GM12878 (cell line): ENCODE results near the gene CBFA2T3. TPM values are rescaled to one million over a fixed set of nuclear protein-coding genes. Genes with fewer than 3 reads are reported as not detected.

Experiments
- ATAC-seq: fragments of 200-7000 bp; cut with Tn5 transposase; 3 replicates; pipeline ENCODE4 v1.9.1; 2020; ENCODE audit warnings: mild to moderate bottlenecking, moderate library complexity
- BruUV-seq: library from RNA; stranded (reverse); fragments of 400-500 nt; replicated peaks from 2 replicates; lab custom pipeline; 2021; lab: Mats Ljungman, UMichigan
- CTCF ChIA-PET: fragments of 300-600 bp; sonication (Branson Sonifier 250); formaldehyde crosslinking; extraction: SDS; loops from one replicate; lab custom pipeline; 2021; ENCODE audit warnings: inconsistent platforms; lab: Yijun Ruan, JAX
- POLR2A ChIA-PET: fragments of 350-600 bp; formaldehyde crosslinking; extraction: SDS; loops from one replicate; lab custom pipeline; 2021; ENCODE audit warnings: inconsistent platforms; lab: Charles Lee
- RAD21 ChIA-PET: fragments of 300-600 bp; sonication (Branson Sonifier 250); formaldehyde crosslinking; loops from one replicate; lab custom pipeline; 2023; ENCODE audit warnings: antibody characterized with exemption; ENCODE audit not compliant: unreplicated experiment; lab: Charles Lee
- SMC1A ChIA-PET: fragments of 300-600 bp; sonication (Branson Sonifier 250); formaldehyde crosslinking; loops from one replicate; lab custom pipeline; 2023; ENCODE audit not compliant: unreplicated experiment, uncharacterized antibody; lab: Charles Lee
- DNase-seq: peaks from one replicate; pipeline ENCODE4 v3.0.0-alpha.2; 2011; ENCODE audit warnings: low read depth, low spot score
- FAIRE-seq: peaks from 3 replicates; lab custom pipeline; 2011; peaks lifted over from hg19 to GRCh38; lab: Jason Lieb, UNC
- H2AFZ ChIP-seq: 2 replicates; pipeline ENCODE4 v1.6.0; 2011; ENCODE audit warnings: low read depth, low read length, control low read depth; ENCODE audit not compliant: control insufficient read depth
- H3K27ac ChIP-seq: 2 replicates; pipeline ENCODE4 v1.5.1; 2011; ENCODE audit warnings: control low read depth; ENCODE audit not compliant: control insufficient read depth, insufficient read depth
- H3K27me3 ChIP-seq, 2 experiments: replicated peaks in 1 of 2; 2 replicates each; pipeline versions ENCODE4 v1.6.0 to v1.6.1; 2011; ENCODE audit warnings: low read length in 1 of 2; ENCODE audit not compliant: control insufficient read depth in 2 of 2, insufficient read depth in 2 of 2
- H3K36me3 ChIP-seq, 2 experiments: 2 replicates each; pipeline ENCODE4 v1.5.1; 2011; ENCODE audit warnings: low read length in 1 of 2; ENCODE audit not compliant: control insufficient read depth in 2 of 2, insufficient read depth in 2 of 2
- H3K4me1 ChIP-seq: 2 replicates; pipeline ENCODE4 v1.6.1; 2011; ENCODE audit warnings: mild to moderate bottlenecking, low read length, moderate library complexity, mixed read lengths; ENCODE audit not compliant: control insufficient read depth, insufficient read depth
- H3K4me2 ChIP-seq: 2 replicates; pipeline ENCODE4 v1.6.0; 2011; ENCODE audit warnings: control low read depth; ENCODE audit not compliant: control insufficient read depth, insufficient read depth
- H3K4me3 ChIP-seq: fragments of 200-600 bp; sonication (generic); 2 replicates; pipeline ENCODE4 v1.5.1; 2016
- H3K79me2 ChIP-seq: 2 replicates; pipeline ENCODE4 v1.6.0; 2011; ENCODE audit warnings: low read length; ENCODE audit not compliant: control insufficient read depth, insufficient read depth
- H3K9ac ChIP-seq: 2 replicates; pipeline ENCODE4 v1.8.0; 2011; ENCODE audit warnings: low read length, control low read depth, mixed read lengths; ENCODE audit not compliant: control insufficient read depth, insufficient read depth
- H3K9me3 ChIP-seq: replicated peaks from 3 replicates; pipeline ENCODE4 v1.5.1; 2011; ENCODE audit warnings: mild to moderate bottlenecking, low read length; ENCODE audit not compliant: control insufficient read depth, insufficient read depth
- H4K20me1 ChIP-seq: 2 replicates; pipeline ENCODE4 v1.6.0; 2011; ENCODE audit not compliant: control insufficient read depth, insufficient read depth
- ASH2L ChIP-seq: fragments of 300-600, 200-600 bp; sonication (generic); IDR thresholded peaks from 2 replicates; pipeline ENCODE4 v1.6.1; 2017; ENCODE audit warnings: low read depth, mild to moderate bottlenecking, borderline replicate concordance
- BACH1 ChIP-seq: fragments of 450-650 bp; IDR thresholded peaks from 2 replicates; pipeline ENCODE4 v1.6.1; 2017; ENCODE audit warnings: mild to moderate bottlenecking, borderline replicate concordance
- EZH2 ChIP-seq: IDR thresholded peaks from 2 replicates; pipeline ENCODE4 v1.6.1; 2012; ENCODE audit warnings: low read depth, mild to moderate bottlenecking, control low read depth, inconsistent platforms, low read length, borderline replicate concordance; ENCODE audit not compliant: control insufficient read depth
- HDGF ChIP-seq: fragments of 450-650 bp; IDR thresholded peaks from 2 replicates; pipeline ENCODE4 v1.6.1; 2016; ENCODE audit warnings: antibody characterized with exemption
- IKZF1 ChIP-seq: fragments of 450-650 bp; conservative IDR thresholded peaks from 2 replicates; pipeline ENCODE4 v1.6.1; 2017; ENCODE audit warnings: antibody characterized with exemption, mild to moderate bottlenecking
- LARP7 ChIP-seq: fragments of 450-650 bp; IDR thresholded peaks from 2 replicates; pipeline ENCODE4 v1.6.1; 2017; ENCODE audit warnings: mild to moderate bottlenecking
- MEF2B ChIP-seq: fragments of 450-650 bp; IDR thresholded peaks from 2 replicates; pipeline ENCODE4 v1.6.1; 2018; ENCODE audit warnings: mild to moderate bottlenecking, moderate library complexity; ENCODE audit not compliant: partially characterized antibody, poor library complexity, severe bottlenecking
- POLR2AphosphoS5 ChIP-seq: IDR thresholded peaks from 2 replicates; pipeline ENCODE4 v1.6.1; 2011; ENCODE audit warnings: mild to moderate bottlenecking, low read length, inconsistent platforms
- WGBS: methylation state at CpG from one replicate; pipeline ENCODE4 v1.1.6; 2016; ENCODE audit warnings: low lambda C conversion rate; ENCODE audit not compliant: insufficient replicate concordance, insufficient coverage; ENCODE audit errors: missing lambda C conversion rate; 5-methylcytosine and 5-hydroxymethylcytosine counted together
- in situ Hi-C: fragments of 300-500 bp; cut with MboI; formaldehyde crosslinking; loops from 9 replicates; pipeline ENCODE4 v1.14.3; 2018; ENCODE audit warnings: mixed read lengths
- intact Hi-C: fragments of 100-400 bp; cut with micrococcal nuclease; formaldehyde crosslinking; loops from one replicate; pipeline ENCODE4 v1.14.2; 2022; ENCODE audit not compliant: unreplicated experiment
- polyA plus RNA-seq, 11 experiments: library from polyadenylated mRNA; depleted of rRNA in 4 of 11; unstranded in 6 of 11; stranded (reverse) in 5 of 11; fragments of >200 nt; fragmentation: Nextera tagmentation in 4 of 11; fragmentation: Illumina TruSeq in 1 of 11; extraction: Ambion mirVana in 4 of 11; extraction: Trizol in 1 of 11; gene quantifications; 1 replicate in 1 of 11; 2 replicates in 10 of 11; pipeline versions ENCODE4 v1.2.1 to v1.2.3, GENCODE V29; 2011 to 2016; ENCODE audit warnings: inconsistent platforms in 2 of 11, missing spikeins in 2 of 11, low read depth in 1 of 11
- total RNA-seq, 4 experiments: library from RNA; depleted of rRNA in 3 of 4; stranded (reverse); fragments of >200 nt in 3 of 4; fragmentation: Illumina TruSeq in 1 of 4; extraction: Trizol in 1 of 4; gene quantifications; 2 replicates each; pipeline versions ENCODE4 v1.2.1 to v1.2.3, GENCODE V29; 2013 to 2021
- TF ChIP-seq, protein P1 (sequence below): IDR thresholded peaks from 2 replicates; pipeline ENCODE4 v1.6.1; 2011; ENCODE audit warnings: mild to moderate bottlenecking, low read depth, low read length, moderate library complexity; ENCODE audit not compliant: insufficient replicate concordance
- TF ChIP-seq, protein P2 (sequence below): IDR thresholded peaks from 2 replicates; pipeline ENCODE4 v1.6.1; 2012; ENCODE audit warnings: low read depth, low read length, improper control_type of control experiment
- TF ChIP-seq, protein P3 (sequence below): fragments of 450-650 bp; IDR thresholded peaks from 2 replicates; pipeline ENCODE4 v1.6.1; 2016; ENCODE audit warnings: mild to moderate bottlenecking

Gene CBFA2T3
- total and polyA plus RNA-seq, 10 of the 15 experiments (the other 5 are each of a cell fraction or from before 2014, with no cell fraction given): 0.69 to 42.6 (median 4.5) TPM

DNA sequence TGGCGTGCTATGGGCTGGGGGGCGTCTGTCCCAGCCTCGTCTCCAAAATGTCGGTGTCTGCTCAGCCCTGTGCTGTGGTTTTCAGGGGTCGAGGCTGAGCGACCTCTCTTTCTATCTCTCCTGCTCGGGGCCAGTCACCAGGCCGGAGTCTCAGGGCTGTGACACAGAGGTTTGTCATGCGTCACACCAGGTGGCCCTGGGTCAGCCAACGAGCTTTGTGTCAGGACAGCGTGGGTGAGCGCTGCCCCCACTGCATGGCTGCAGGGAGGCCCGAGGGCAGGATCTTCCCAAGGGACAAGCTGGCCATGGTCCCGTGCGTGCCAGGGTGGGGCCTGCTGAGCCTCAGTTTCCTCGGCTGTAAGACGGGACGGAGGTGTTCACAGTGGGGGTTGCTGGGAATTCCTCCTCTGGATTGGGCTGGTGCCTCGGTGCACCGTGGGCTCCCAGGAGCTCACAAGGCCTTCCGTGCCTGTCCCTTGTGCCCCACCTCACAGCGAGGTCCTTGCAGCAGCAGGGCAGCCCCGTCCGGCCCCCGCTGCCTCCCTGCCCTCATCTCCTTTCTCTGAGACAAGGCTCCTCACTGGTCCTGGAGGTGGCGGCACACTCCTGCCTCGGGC, 50.5 kb downstream of the CBFA2T3 start:
- RAD21 ChIA-PET: no interaction called here
- DNase-seq (no peak), FAIRE-seq (no peak), ATAC-seq (no peak)
- no peak overlapping the region for H3K9ac ChIP-seq
- H3K4me3 ChIP-seq: no peak overlapping the region
- CTCF ChIA-PET: interaction anchor here (0.9 kb wide), 1 partner anchor 289 kb away, joined by 3 read pairs; no protein-coding TSS in a partner anchor
- no peak for TF ChIP-seq POLR2AphosphoS5
- TF ChIP-seq LARP7: no peak
- TF ChIP-seq, protein P1, sequence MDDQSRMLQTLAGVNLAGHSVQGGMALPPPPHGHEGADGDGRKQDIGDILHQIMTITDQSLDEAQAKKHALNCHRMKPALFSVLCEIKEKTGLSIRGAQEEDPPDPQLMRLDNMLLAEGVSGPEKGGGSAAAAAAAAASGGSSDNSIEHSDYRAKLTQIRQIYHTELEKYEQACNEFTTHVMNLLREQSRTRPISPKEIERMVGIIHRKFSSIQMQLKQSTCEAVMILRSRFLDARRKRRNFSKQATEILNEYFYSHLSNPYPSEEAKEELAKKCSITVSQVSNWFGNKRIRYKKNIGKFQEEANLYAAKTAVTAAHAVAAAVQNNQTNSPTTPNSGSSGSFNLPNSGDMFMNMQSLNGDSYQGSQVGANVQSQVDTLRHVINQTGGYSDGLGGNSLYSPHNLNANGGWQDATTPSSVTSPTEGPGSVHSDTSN: no peak
- TF ChIP-seq BACH1: no peak
- no peak for TF ChIP-seq ASH2L
- peaks cover 0 to 2% of the 10 kb centered on the region in 2 experiments; a peak in 2 of 4 replicates for H3K36me3 ChIP-seq
- no TSS peak for BruUV-seq
- intact Hi-C loops (no loop called here), in situ Hi-C loops (no loop called here)
- H3K4me2 ChIP-seq: no peak overlapping the region
- H3K4me1 ChIP-seq: peaks cover 11% of the 10 kb centered on the region
- no peaks in the 10 kb centered on the region for H4K20me1 ChIP-seq
- no peaks in the 10 kb centered on the region; the same call in 2 of the 3 replicates for H3K9me3 ChIP-seq
- no peaks in the 10 kb centered on the region for H3K27me3 ChIP-seq
- H3K27ac ChIP-seq: no peak overlapping the region
- WGBS: 67% methylated on average over 27 of the region's 27 CpGs
- H2AFZ ChIP-seq: no peak overlapping the region
- SMC1A ChIA-PET: no interaction called here
- POLR2A ChIA-PET: no interaction called here
- no peaks in the 10 kb centered on the region; the same call in 1 of the 2 replicates for H3K79me2 ChIP-seq

DNA sequence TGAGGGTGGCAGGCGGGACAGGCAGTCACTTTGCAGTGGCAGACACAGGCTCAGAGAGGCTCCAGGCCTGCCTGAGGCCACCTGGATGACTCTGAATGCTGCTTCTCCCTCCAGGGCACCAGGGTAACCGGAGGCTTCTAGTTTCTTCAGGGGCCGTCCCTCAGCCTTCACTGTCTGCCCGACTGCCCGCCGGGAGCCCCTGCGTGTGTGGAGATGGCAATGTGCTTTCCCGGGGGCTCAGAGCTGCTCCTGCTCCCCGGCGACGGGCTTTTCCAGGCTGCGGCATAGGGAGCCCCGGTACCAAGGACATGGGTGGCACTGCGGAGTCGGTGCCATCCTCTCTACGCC, 51.5 kb downstream of the CBFA2T3 start:
- intact Hi-C loops (no loop called here), in situ Hi-C loops (no loop called here)
- Histone ChIP-seq H3K27ac (no peak overlapping the region; the same call in 1 of the 2 replicates), H3K79me2 (peaks cover 3% of the 10 kb centered on the region), H3K9ac (no peak overlapping the region), H3K36me3 (peaks cover 0 to 2% of the 10 kb centered on the region in 2 experiments; a peak in 2 of 4 replicates), H3K27me3 (no peaks in the 10 kb centered on the region), H3K4me2 (no peak overlapping the region), H3K4me3 (no peak overlapping the region), H4K20me1 (peaks cover 3% of the 10 kb centered on the region; the same call in 1 of the 2 replicates), H3K9me3 (no peaks in the 10 kb centered on the region; the same call in 2 of the 3 replicates), H2AFZ (no peak overlapping the region), H3K4me1 (peaks cover 20% of the 10 kb centered on the region)
- DNase-seq (no peak), FAIRE-seq (no peak), ATAC-seq (peak; percentile 45; the same call in 2 of the 3 replicates)
- ChIA-PET SMC1A (no interaction called here), POLR2A (no interaction called here), CTCF (interaction anchor here (0.9 kb wide), 1 partner anchor 290 kb away, joined by 3 read pairs; no protein-coding TSS in a partner anchor), RAD21 (no interaction called here)
- BruUV-seq: no TSS peak
- TF ChIP-seq, protein P2, sequence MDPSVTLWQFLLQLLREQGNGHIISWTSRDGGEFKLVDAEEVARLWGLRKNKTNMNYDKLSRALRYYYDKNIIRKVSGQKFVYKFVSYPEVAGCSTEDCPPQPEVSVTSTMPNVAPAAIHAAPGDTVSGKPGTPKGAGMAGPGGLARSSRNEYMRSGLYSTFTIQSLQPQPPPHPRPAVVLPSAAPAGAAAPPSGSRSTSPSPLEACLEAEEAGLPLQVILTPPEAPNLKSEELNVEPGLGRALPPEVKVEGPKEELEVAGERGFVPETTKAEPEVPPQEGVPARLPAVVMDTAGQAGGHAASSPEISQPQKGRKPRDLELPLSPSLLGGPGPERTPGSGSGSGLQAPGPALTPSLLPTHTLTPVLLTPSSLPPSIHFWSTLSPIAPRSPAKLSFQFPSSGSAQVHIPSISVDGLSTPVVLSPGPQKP: no peak
- TF ChIP-seq, protein P3, sequence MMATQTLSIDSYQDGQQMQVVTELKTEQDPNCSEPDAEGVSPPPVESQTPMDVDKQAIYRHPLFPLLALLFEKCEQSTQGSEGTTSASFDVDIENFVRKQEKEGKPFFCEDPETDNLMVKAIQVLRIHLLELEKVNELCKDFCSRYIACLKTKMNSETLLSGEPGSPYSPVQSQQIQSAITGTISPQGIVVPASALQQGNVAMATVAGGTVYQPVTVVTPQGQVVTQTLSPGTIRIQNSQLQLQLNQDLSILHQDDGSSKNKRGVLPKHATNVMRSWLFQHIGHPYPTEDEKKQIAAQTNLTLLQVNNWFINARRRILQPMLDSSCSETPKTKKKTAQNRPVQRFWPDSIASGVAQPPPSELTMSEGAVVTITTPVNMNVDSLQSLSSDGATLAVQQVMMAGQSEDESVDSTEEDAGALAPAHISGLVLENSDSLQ: no peak
- TF ChIP-seq MEF2B (peak; percentile 49), EZH2 (no peak), HDGF (0 out of 2 replicates have a peak, but pooled peaks have one; percentile 34), IKZF1 (0 out of 2 replicates have a peak, but pooled peaks have one; percentile 5)
- 56% methylated on average over 16 of the region's 16 CpGs for WGBS
